HUES64 (cell line): ENCODE data around the gene FBXL3. TPM values are rescaled to one million over a fixed set of nuclear protein-coding genes. Genes with fewer than 3 reads are reported as not detected.

Experiments used
- H3K27ac ChIP-seq: 2 replicates; pipeline ENCODE4 v1.7.0; 2013; ENCODE audit warnings: low read depth, low read length, inconsistent platforms
- H3K27me3 ChIP-seq: 2 replicates; pipeline ENCODE4 v1.6.1; 2013; ENCODE audit warnings: mild to moderate bottlenecking, low read length; ENCODE audit not compliant: insufficient read depth
- H3K36me3 ChIP-seq: 2 replicates; pipeline ENCODE4 v1.6.1; 2013; ENCODE audit warnings: mild to moderate bottlenecking, low read length; ENCODE audit not compliant: insufficient read depth
- H3K4me1 ChIP-seq: 2 replicates; pipeline ENCODE4 v1.6.1; 2013; ENCODE audit warnings: mild to moderate bottlenecking, low read length, moderate library complexity; ENCODE audit not compliant: insufficient read depth
- H3K4me3 ChIP-seq: 2 replicates; pipeline ENCODE4 v1.5.1; 2013; ENCODE audit warnings: mild to moderate bottlenecking, low read length, moderate library complexity
- H3K9ac ChIP-seq: 2 replicates; pipeline ENCODE4 v1.6.1; 2013; ENCODE audit warnings: mild to moderate bottlenecking, low read depth, low read length
- H3K9me3 ChIP-seq: 2 replicates; pipeline ENCODE4 v1.6.1; 2013; ENCODE audit warnings: low read depth, low read length; ENCODE audit not compliant: insufficient read depth
- WGBS: fragments of 150-250, 120-280 bp; methylation state at CpG from one replicate; pipeline ENCODE4 v1.1.7; 2013; ENCODE audit warnings: missing lambda C conversion rate; 5-methylcytosine and 5-hydroxymethylcytosine counted together
- polyA plus RNA-seq, 2 experiments: library from polyadenylated mRNA; stranded (reverse); fragments of 50-300 nt; gene quantifications; one replicate each; pipeline ENCODE4 v1.2.3, GENCODE V29; 2013

The FBXL3 gene
- 12.1 TPM for polyA plus RNA-seq (2013, experiment 1 of 2)
- polyA plus RNA-seq (2013, experiment 2 of 2) = 14.6 TPM

GRCh38 chr13:77026861-77027621, at the start of gene FBXL3:
Gene FBXL3, minus strand, starts transcription at chr13:77027159. Its CDS starts 5,299 bp downstream, at chr13:77021860.
- Histone ChIP-seq H3K4me3 (peak within 1 kb of the TSS; percentile 78), H3K4me1 (peaks cover 10% of the 10 kb centered on the region; the same call in 1 of the 2 replicates), H3K9ac (peak within 1 kb of the TSS; percentile 93), H3K36me3 (peaks cover 2% of the 10 kb centered on the region; the same call in 1 of the 2 replicates), H3K27ac (peak within 1 kb of the TSS; percentile 96), H3K9me3 (no peaks in the 10 kb centered on the region), H3K27me3 (no peaks in the 10 kb centered on the region)
- under 1% methylated on average over 72 of the region's 74 CpGs for WGBS

DNA sequence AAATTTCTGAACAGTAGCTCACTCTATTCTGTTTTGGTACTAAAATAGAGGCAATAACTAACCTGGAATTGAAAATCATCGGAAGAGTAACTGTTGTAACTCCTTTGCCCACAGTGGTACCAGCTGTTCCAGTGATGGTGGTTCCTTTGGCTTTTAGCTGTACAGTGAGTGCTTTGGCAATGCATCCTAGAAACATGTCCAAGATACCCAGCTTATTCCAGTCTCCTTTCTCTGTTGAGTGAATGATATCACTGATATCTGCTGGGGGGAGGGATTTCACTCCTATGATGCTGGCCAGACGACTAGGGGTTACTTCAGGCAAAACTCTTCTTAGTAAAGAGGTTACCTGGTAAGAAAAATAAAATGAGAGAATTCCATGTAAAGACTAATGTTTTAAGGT, 40.6 kb upstream of the FBXL3 start:
- H3K9ac ChIP-seq = no peak overlapping the region
- 89% methylated on average over 2 of the region's 2 CpGs for WGBS

GRCh38 chr13:77065461-77066147, 38.6 kb upstream of the FBXL3 start:
- Histone ChIP-seq H3K9me3 (no peaks in the 10 kb centered on the region), H3K36me3 (peaks cover 74% of the 10 kb centered on the region), H3K27ac (no peak overlapping the region), H3K4me1 (no peaks in the 10 kb centered on the region), H3K27me3 (no peaks in the 10 kb centered on the region), H3K4me3 (no peak overlapping the region), H3K9ac (no peak overlapping the region)
- WGBS = 98% methylated on average over 2 of the region's 5 CpGs

More for the DNA sequence above, 40.6 kb upstream of the FBXL3 start:
- Histone ChIP-seq H3K27ac (no peak overlapping the region), H3K4me1 (no peaks in the 10 kb centered on the region), H3K36me3 (peaks cover 55% of the 10 kb centered on the region), H3K4me3 (no peak overlapping the region), H3K27me3 (no peaks in the 10 kb centered on the region), H3K9me3 (no peaks in the 10 kb centered on the region)

GRCh38 chr13:77062097-77062496, 35.1 kb upstream of the FBXL3 start:
- Histone ChIP-seq H3K27me3 (no peaks in the 10 kb centered on the region), H3K27ac (no peak overlapping the region), H3K36me3 (peaks cover 67% of the 10 kb centered on the region), H3K4me3 (no peak overlapping the region), H3K4me1 (no peaks in the 10 kb centered on the region), H3K9ac (no peak overlapping the region), H3K9me3 (no peaks in the 10 kb centered on the region)
- WGBS = 90% methylated on average over 1 of the region's 1 CpG

- 94% methylated on average over 2 of the region's 2 CpGs for WGBS
- H3K9ac ChIP-seq = no peak overlapping the region
- H3K27me3 ChIP-seq = no peaks in the 10 kb centered on the region
- peaks cover 67% of the 10 kb centered on the region for H3K36me3 ChIP-seq
- no peaks in the 10 kb centered on the region for H3K4me1 ChIP-seq
- H3K9me3 ChIP-seq = no peaks in the 10 kb centered on the region
- H3K27ac ChIP-seq = no peak overlapping the region
- no peak overlapping the region for H3K4me3 ChIP-seq
Observed at GRCh38 chr13:77061362-77061761, 34.4 kb upstream of the FBXL3 start.

GRCh38 chr13:77056886-77057285, 29.9 kb upstream of the FBXL3 start:
- Histone ChIP-seq H3K27me3 (no peaks in the 10 kb centered on the region), H3K9me3 (no peaks in the 10 kb centered on the region), H3K9ac (no peak overlapping the region), H3K4me1 (no peaks in the 10 kb centered on the region), H3K36me3 (peaks cover 60% of the 10 kb centered on the region), H3K4me3 (no peak overlapping the region), H3K27ac (no peak overlapping the region)
- WGBS = 100% methylated on average over 1 of the region's 3 CpGs

GRCh38 chr13:77056382-77056781, 29.4 kb upstream of the FBXL3 start:
- H3K36me3 ChIP-seq = peaks cover 58% of the 10 kb centered on the region
- no peak overlapping the region for H3K27ac ChIP-seq
- no peaks in the 10 kb centered on the region for H3K9me3 ChIP-seq
- WGBS = 87% methylated on average over 3 of the region's 3 CpGs
- H3K9ac ChIP-seq = no peak overlapping the region
- no peaks in the 10 kb centered on the region for H3K4me1 ChIP-seq
- H3K4me3 ChIP-seq = no peak overlapping the region
- no peaks in the 10 kb centered on the region for H3K27me3 ChIP-seq

DNA sequence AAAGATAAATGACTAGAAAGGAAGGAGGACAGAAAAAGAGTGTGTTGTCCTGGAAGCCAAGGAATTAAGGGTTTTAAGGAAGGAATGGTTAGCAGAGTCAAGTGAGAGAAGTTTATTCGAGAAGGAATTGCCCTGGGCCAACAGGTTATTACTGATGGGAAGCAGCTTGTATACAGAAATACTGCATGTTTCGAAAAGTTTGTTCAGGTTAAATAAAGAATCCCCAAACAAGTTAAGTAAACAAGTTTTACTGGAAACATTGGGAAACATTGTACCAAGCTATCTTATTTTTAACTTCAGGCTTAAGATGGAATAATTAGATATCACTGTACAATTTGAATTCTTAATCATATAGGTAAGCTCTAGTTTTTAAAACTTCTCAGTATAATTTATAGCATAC, 28.2 kb upstream of the FBXL3 start:
- Histone ChIP-seq H3K9me3 (no peaks in the 10 kb centered on the region), H3K36me3 (peaks cover 52% of the 10 kb centered on the region), H3K4me3 (no peak overlapping the region), H3K27me3 (no peaks in the 10 kb centered on the region), H3K9ac (no peak overlapping the region), H3K4me1 (no peaks in the 10 kb centered on the region), H3K27ac (no peak overlapping the region)
- WGBS = 96% methylated on average over 2 of the region's 2 CpGs

GRCh38 chr13:77053192-77053591, 26.2 kb upstream of the FBXL3 start:
- no peaks in the 10 kb centered on the region for H3K9me3 ChIP-seq
- H3K4me1 ChIP-seq = peaks cover 12% of the 10 kb centered on the region
- no peaks in the 10 kb centered on the region for H3K27me3 ChIP-seq
- peaks cover 49% of the 10 kb centered on the region for H3K36me3 ChIP-seq
- no peak overlapping the region for H3K27ac ChIP-seq
- H3K9ac ChIP-seq = no peak overlapping the region
- H3K4me3 ChIP-seq = no peak overlapping the region
- WGBS = 94% methylated on average over 3 of the region's 4 CpGs

GRCh38 chr13:77048681-77049080, 21.7 kb upstream of the FBXL3 start:
- Histone ChIP-seq H3K9me3 (peaks cover 3% of the 10 kb centered on the region), H3K4me1 (peaks cover 13% of the 10 kb centered on the region), H3K36me3 (peaks cover 30% of the 10 kb centered on the region), H3K27ac (peak overlapping the region; percentile 38; the same call in 1 of the 2 replicates), H3K27me3 (no peaks in the 10 kb centered on the region), H3K9ac (no peak overlapping the region), H3K4me3 (no peak overlapping the region)
- 55% methylated on average over 4 of the region's 4 CpGs for WGBS

- Histone ChIP-seq H3K9me3 (peaks cover 3% of the 10 kb centered on the region), H3K36me3 (peaks cover 24% of the 10 kb centered on the region), H3K27me3 (no peaks in the 10 kb centered on the region), H3K4me3 (no peak overlapping the region), H3K27ac (peak overlapping the region; percentile 54), H3K4me1 (peaks cover 13% of the 10 kb centered on the region), H3K9ac (peak overlapping the region; percentile 24; the same call in 1 of the 2 replicates)
- WGBS = 85% methylated on average over 8 of the region's 8 CpGs
Observed at GRCh38 chr13:77047649-77048343, 20.8 kb upstream of the FBXL3 start.
